Transverse colon (tissue), 4 donors: Measurements from ENCODE around the gene TNFRSF19. TPM values are rescaled to one million over a fixed set of nuclear protein-coding genes. Genes with fewer than 3 reads are reported as not detected.

ENCODE experiments used
- DNase-seq: peaks from one replicate; pipeline ENCODE4 v3.0.0-alpha.2; 2019
- H3K27ac ChIP-seq, 4 donors: fragments of 200-600 bp; sonication (generic); 2 replicates each; pipeline ENCODE4 v1.5.1; 2016 to 2018; ENCODE audit warnings: inconsistent platforms in 4 of 4
- H3K27me3 ChIP-seq: fragments of 200-600 bp; sonication (generic); 2 replicates; pipeline ENCODE4 v1.5.1; 2017; ENCODE audit warnings: inconsistent platforms
- H3K36me3 ChIP-seq, 4 donors: fragments of 200-600 bp; sonication (generic); 2 replicates each; pipeline ENCODE4 v1.5.1; 2017 to 2019; ENCODE audit warnings: inconsistent platforms in 4 of 4
- H3K4me1 ChIP-seq, 4 donors: fragments of 200-600 bp; sonication (generic); 2 replicates each; pipeline ENCODE4 v1.5.1; 2017 to 2020; ENCODE audit warnings: inconsistent platforms in 4 of 4
- H3K4me3 ChIP-seq, 4 donors: fragments of 200-600 bp; sonication (generic); 1 replicate in 1 of 4; 2 replicates in 3 of 4; pipeline versions ENCODE4 v1.5.1 to v1.6.1; 2017 to 2019; ENCODE audit warnings: inconsistent platforms in 4 of 4
- H3K9me3 ChIP-seq, 2 donors: fragments of 200-600 bp; sonication (generic); 2 replicates each; pipeline ENCODE4 v1.5.1; 2017 to 2019; ENCODE audit warnings: inconsistent platforms in 2 of 2
- CTCF ChIP-seq, 5 experiments: fragments of 200-600 bp in 3 of 5; fragments of 450-650 bp in 2 of 5; sonication (generic) in 3 of 5; IDR thresholded peaks; 1 replicate in 2 of 5; 2 replicates in 3 of 5; pipeline ENCODE4 v1.5.1; 2016 to 2017; ENCODE audit warnings: antibody characterized with exemption in 5 of 5, inconsistent platforms in 3 of 5, mild to moderate bottlenecking in 2 of 5, moderate library complexity in 1 of 5
- EP300 ChIP-seq: sonication (generic); formaldehyde crosslinking; IDR thresholded peaks from one replicate; pipeline ENCODE4 v1.6.1; 2017; ENCODE audit warnings: antibody characterized with exemption, low read depth
- POLR2A ChIP-seq: fragments of 450-650 bp; IDR thresholded peaks from one replicate; pipeline ENCODE4 v1.6.1; 2016; ENCODE audit warnings: antibody characterized with exemption, mild to moderate bottlenecking, moderate library complexity
- POLR2AphosphoS5 ChIP-seq, 3 donors: sonication (generic); formaldehyde crosslinking; IDR thresholded peaks; one replicate each; pipeline ENCODE4 v1.6.1; 2016; ENCODE audit warnings: antibody characterized with exemption in 3 of 3
- WGBS, 2 donors: methylation state at CpG; one replicate each; pipeline ENCODE4 v1.1.5; 2018; ENCODE audit warnings: low coverage in 1 of 2; 5-methylcytosine and 5-hydroxymethylcytosine counted together
- in situ Hi-C, 4 donors: fragments of 200-750 bp; cut with MboI; loops; one replicate each; pipeline versions ENCODE4 v1.15.0 to v1.15.1; 2017; ENCODE audit warnings: low sequenced_read_pairs in 3 of 4, low pct_ligation_motif_present in 1 of 4, low pct_unique_long_range_greater_than_20kb in 1 of 4
- intact Hi-C: fragments of 100-400 bp; cut with DNase I; formaldehyde crosslinking; loops from one replicate; pipeline ENCODE4 v1.15.1; 2023; ENCODE audit warnings: low total_unique reads
- total RNA-seq, 4 donors: library from RNA; depleted of rRNA; stranded (reverse); fragments of >200 nt; gene quantifications; one replicate each; pipeline ENCODE4 v1.1.0, GENCODE V29; 2016

TNFRSF19 gene
- total RNA-seq, 4 donors from 2014 or later, result 0.80 to 1.3 (median 0.96) TPM; not detected in 1

- in situ Hi-C loops, result no loop called here
- no peak overlapping the region for H3K27ac ChIP-seq
- H3K36me3 ChIP-seq, result no peaks in the 10 kb centered on the region
- 68 to 75% methylated on average over 3 of the region's 3 CpGs for WGBS, 2 donors
- no peaks in the 10 kb centered on the region for H3K4me1 ChIP-seq
- H3K9me3 ChIP-seq, result no peaks in the 10 kb centered on the region
- H3K4me3 ChIP-seq, result no peak overlapping the region
- intact Hi-C loops, result no loop called here
- H3K27me3 ChIP-seq, result no peaks in the 10 kb centered on the region
- TF ChIP-seq CTCF (IDR thresholded peaks at IDR 0.05), result no peak
- no peak for TF ChIP-seq POLR2AphosphoS5 (IDR thresholded peaks at IDR 0.05)
- TF ChIP-seq POLR2A, result no peak
- no peak for TF ChIP-seq EP300
- no peak for DNase-seq
Observed at GRCh38 chr13:23600100-23600499, 29.9 kb downstream of the TNFRSF19 start.

GRCh38 chr13:23600534-23600933, 30.3 kb downstream of the TNFRSF19 start:
- in situ Hi-C loops, result no loop called here
- Histone ChIP-seq H3K4me1 (no peaks in the 10 kb centered on the region), H3K27me3 (no peaks in the 10 kb centered on the region), H3K4me3 (no peak overlapping the region), H3K27ac (no peak overlapping the region), H3K36me3 (no peaks in the 10 kb centered on the region), H3K9me3 (no peaks in the 10 kb centered on the region)
- TF ChIP-seq POLR2AphosphoS5 (IDR thresholded peaks at IDR 0.05), result no peak
- intact Hi-C loops, result no loop called here
- DNase-seq, result no peak

GRCh38 chr13:23605831-23606230, 35.6 kb downstream of the TNFRSF19 start:
- DNase-seq, result no peak
- no peak for TF ChIP-seq POLR2A
- TF ChIP-seq EP300, result no peak
- no peak for TF ChIP-seq CTCF (IDR thresholded peaks at IDR 0.05)
- no peak for TF ChIP-seq POLR2AphosphoS5 (IDR thresholded peaks at IDR 0.05)
- Histone ChIP-seq H3K36me3 (no peaks in the 10 kb centered on the region), H3K9me3 (no peaks in the 10 kb centered on the region), H3K4me3 (no peak overlapping the region), H3K27ac (no peak overlapping the region), H3K4me1 (peaks cover 0 to 22% (median 2%) of the 10 kb centered on the region in 4 donors), H3K27me3 (no peaks in the 10 kb centered on the region)
- intact Hi-C loops, result no loop called here
- in situ Hi-C loops, result no loop called here
- WGBS, 2 donors, result 50 to 51% methylated on average over 3 of the region's 3 CpGs

GRCh38 chr13:23608138-23608537, 37.9 kb downstream of the TNFRSF19 start:
- H3K36me3 ChIP-seq, result no peaks in the 10 kb centered on the region
- H3K27ac ChIP-seq, result no peak overlapping the region
- intact Hi-C loops, result no loop called here
- 70 to 86% methylated on average over 1 to 3 of the region's 3 CpGs for WGBS, 2 donors
- peaks cover 0 to 22% (median 2%) of the 10 kb centered on the region in 4 donors for H3K4me1 ChIP-seq
- H3K9me3 ChIP-seq, result no peaks in the 10 kb centered on the region
- no peaks in the 10 kb centered on the region for H3K27me3 ChIP-seq
- no peak for DNase-seq
- H3K4me3 ChIP-seq, result no peak overlapping the region
- TF ChIP-seq POLR2A (no peak), CTCF (IDR thresholded peaks at IDR 0.05) (no peak), EP300 (no peak)
- in situ Hi-C loops, result no loop called here

GRCh38 chr13:23608701-23609413, 38.6 kb downstream of the TNFRSF19 start:
- H3K27ac ChIP-seq, result peak overlapping the region; percentile 7 to 47 (median 40)
- H3K9me3 ChIP-seq, result no peaks in the 10 kb centered on the region
- in situ Hi-C loops, result no loop called here
- intact Hi-C loops, result no loop called here
- H3K4me3 ChIP-seq, result peak overlapping the region in 1 of 4 donors; percentile 7
- no peaks in the 10 kb centered on the region for H3K27me3 ChIP-seq
- H3K36me3 ChIP-seq, result no peaks in the 10 kb centered on the region
- H3K4me1 ChIP-seq, result peaks cover 0 to 22% (median 2%) of the 10 kb centered on the region in 4 donors
- peak; percentile 18 for DNase-seq
- WGBS, 2 donors, result 42 to 49% methylated on average over 13 of the region's 13 CpGs
- TF ChIP-seq CTCF (IDR thresholded peaks at IDR 0.05), result no peak
- no peak for TF ChIP-seq POLR2A
- no peak for TF ChIP-seq POLR2AphosphoS5 (IDR thresholded peaks at IDR 0.05)
- TF ChIP-seq EP300, result no peak
